Cardiac muscle cell (in vitro differentiated cells and primary cell): ENCODE data around the gene NDUFAF3. TPM values are rescaled to one million over a fixed set of nuclear protein-coding genes. Genes with fewer than 3 reads are reported as not detected.

Experiments
- DNase-seq, 2 donors: peaks; one replicate each; pipeline versions ENCODE4 v3.0.0 to v3.0.0-alpha.2; 2010 to 2017; ENCODE audit warnings: low read depth in 1 of 2, low spot score in 1 of 2
- H3K27ac ChIP-seq: fragments of 200-600 bp; sonication (generic); 2 replicates; pipeline ENCODE4 v1.5.1; 2016
- H3K27me3 ChIP-seq: fragments of 200-600 bp; sonication (generic); 2 replicates; pipeline ENCODE4 v1.6.0; 2016; ENCODE audit warnings: control low read depth
- H3K36me3 ChIP-seq: fragments of 200-600 bp; sonication (generic); 2 replicates; pipeline ENCODE4 v1.5.1; 2016; ENCODE audit warnings: control low read depth
- H3K4me1 ChIP-seq: fragments of 200-600 bp; sonication (generic); 2 replicates; pipeline ENCODE4 v1.8.1; 2017; ENCODE audit warnings: low read depth, mild to moderate bottlenecking, mixed run types
- H3K4me3 ChIP-seq: fragments of 200-600 bp; sonication (generic); 2 replicates; pipeline ENCODE4 v1.5.1; 2016; ENCODE audit warnings: mild to moderate bottlenecking
- H3K9me3 ChIP-seq: fragments of 200-600 bp; sonication (generic); 2 replicates; pipeline ENCODE4 v1.5.1; 2017; ENCODE audit warnings: low read depth, mild to moderate bottlenecking, control low read depth
- CTCF ChIP-seq: IDR thresholded peaks from 2 replicates; pipeline ENCODE4 v1.5.1; 2012; ENCODE audit warnings: low read depth, mild to moderate bottlenecking, low read length
- polyA plus RNA-seq: library from polyadenylated mRNA; unstranded; fragments of >200 nt; fragmentation: Nextera tagmentation; extraction: Ambion mirVana; gene quantifications from 2 replicates; pipeline ENCODE4 v1.2.1, GENCODE V29; 2016
- total RNA-seq: library from RNA; depleted of rRNA; stranded (reverse); fragments of >200 nt; gene quantifications from 2 replicates; pipeline ENCODE4 v1.2.3, GENCODE V29; 2016

Gene NDUFAF3
- total and polyA plus RNA-seq, 2 experiments from 2014 or later: 217 to 280 TPM

- Histone ChIP-seq H3K9me3 (no peaks in the 10 kb centered on the region), H3K4me1 (no peaks in the 10 kb centered on the region), H3K27me3 (no peaks in the 10 kb centered on the region), H3K27ac (no peak overlapping the region), H3K4me3 (no peak overlapping the region), H3K36me3 (peaks cover 17% of the 10 kb centered on the region)
- DNase-seq: no peak
- TF ChIP-seq CTCF: no peak
Observed at GRCh38 chr3:49009396-49009795, 12.5 kb upstream of the NDUFAF3 start.

- Histone ChIP-seq H3K27ac (peak overlapping the region; percentile 72), H3K4me1 (peaks cover 3% of the 10 kb centered on the region), H3K4me3 (no peak overlapping the region), H3K36me3 (peaks cover 38% of the 10 kb centered on the region), H3K9me3 (no peaks in the 10 kb centered on the region), H3K27me3 (no peaks in the 10 kb centered on the region)
- no peak for TF ChIP-seq CTCF
- peak in 1 of 2 donors; percentile 58 for DNase-seq
Observed at GRCh38 chr3:49012441-49013017, 9.4 kb upstream of the NDUFAF3 start.

GRCh38 chr3:49013113-49013737, 8.7 kb upstream of the NDUFAF3 start:
- H3K27me3 ChIP-seq: no peaks in the 10 kb centered on the region
- H3K4me3 ChIP-seq: no peak overlapping the region
- H3K9me3 ChIP-seq: no peaks in the 10 kb centered on the region
- peaks cover 5% of the 10 kb centered on the region for H3K4me1 ChIP-seq
- DNase-seq: no peak
- H3K36me3 ChIP-seq: peaks cover 38% of the 10 kb centered on the region
- H3K27ac ChIP-seq: peak overlapping the region; percentile 72
- TF ChIP-seq CTCF: no peak

- Histone ChIP-seq H3K9me3 (no peaks in the 10 kb centered on the region), H3K4me3 (no peak overlapping the region), H3K27me3 (no peaks in the 10 kb centered on the region), H3K4me1 (peaks cover 5% of the 10 kb centered on the region), H3K27ac (peak overlapping the region; percentile 72), H3K36me3 (peaks cover 38% of the 10 kb centered on the region)
- DNase-seq: peak; percentile 42 to 47
- TF ChIP-seq CTCF: peak; percentile 62
Observed at GRCh38 chr3:49013738-49014660, 7.9 kb upstream of the NDUFAF3 start.

- no peak overlapping the region for H3K4me3 ChIP-seq
- no peak for TF ChIP-seq CTCF
Observed at GRCh38 chr3:49015072-49015471, 6.8 kb upstream of the NDUFAF3 start.

More at GRCh38 chr3:49015072-49015471, 6.8 kb upstream of the NDUFAF3 start:
- peaks cover 8% of the 10 kb centered on the region for H3K4me1 ChIP-seq
- no peaks in the 10 kb centered on the region for H3K9me3 ChIP-seq
- H3K27ac ChIP-seq: no peak overlapping the region
- DNase-seq: no peak
- peaks cover 38% of the 10 kb centered on the region for H3K36me3 ChIP-seq
- no peaks in the 10 kb centered on the region for H3K27me3 ChIP-seq
